Stimulated activated CD4-positive, alpha-beta T cell treated with anti-CD3 and anti-CD28 coated beads, Interleukin-15, amount 100 ng/mL, for 24 hours (primary cell): ENCODE measurements around the gene CCDC138.

ENCODE experiments used
- DNase-seq: peaks from one replicate; pipeline ENCODE4 v3.0.0-alpha.2; 2020

The CCDC138 gene

DNA sequence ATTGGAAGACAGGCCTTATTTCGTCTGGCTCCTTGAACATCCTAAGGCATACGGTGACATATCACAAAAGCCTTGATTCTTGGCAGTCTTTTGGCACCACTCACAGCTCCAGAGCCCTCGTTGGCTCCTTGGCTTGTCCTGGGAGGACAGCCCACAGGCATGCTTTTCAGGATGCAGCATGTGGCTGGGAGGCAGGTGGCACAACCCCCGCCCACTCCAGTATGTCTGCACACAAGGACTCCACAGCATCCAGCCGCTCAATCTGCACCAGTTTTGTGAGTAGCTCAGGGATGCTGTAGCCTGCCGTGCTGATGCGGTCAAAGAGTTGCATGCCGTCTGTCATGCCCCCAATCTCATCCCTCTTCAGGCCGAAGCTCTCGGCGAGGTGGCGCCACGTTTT lies 110.2 kb downstream of the CCDC138 start:
- DNase-seq = no peak

GRCh38 chr2:108898315-108899082 lies 111.9 kb downstream of the CCDC138 start:
- DNase-seq = no peak

DNA sequence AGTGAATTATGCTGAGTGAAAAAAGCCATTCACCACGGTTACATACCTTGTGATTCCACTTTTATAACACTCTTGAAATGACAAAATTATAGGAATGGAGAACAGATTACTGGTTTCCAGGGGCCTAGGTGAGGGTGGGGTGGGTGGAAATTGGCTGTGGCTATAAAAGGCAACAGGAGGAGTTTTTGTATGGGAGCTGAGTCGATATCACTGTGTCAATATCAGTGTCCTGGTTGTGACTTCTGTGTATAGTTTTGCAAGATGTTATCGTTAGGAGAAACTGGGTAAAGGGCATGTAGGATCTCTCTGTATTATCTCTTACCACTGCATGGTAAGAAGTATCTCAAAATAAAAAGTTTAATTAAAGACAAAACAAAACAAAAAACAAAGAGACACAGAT lies 118.1 kb downstream of the CCDC138 start:
- DNase-seq = no peak

DNA sequence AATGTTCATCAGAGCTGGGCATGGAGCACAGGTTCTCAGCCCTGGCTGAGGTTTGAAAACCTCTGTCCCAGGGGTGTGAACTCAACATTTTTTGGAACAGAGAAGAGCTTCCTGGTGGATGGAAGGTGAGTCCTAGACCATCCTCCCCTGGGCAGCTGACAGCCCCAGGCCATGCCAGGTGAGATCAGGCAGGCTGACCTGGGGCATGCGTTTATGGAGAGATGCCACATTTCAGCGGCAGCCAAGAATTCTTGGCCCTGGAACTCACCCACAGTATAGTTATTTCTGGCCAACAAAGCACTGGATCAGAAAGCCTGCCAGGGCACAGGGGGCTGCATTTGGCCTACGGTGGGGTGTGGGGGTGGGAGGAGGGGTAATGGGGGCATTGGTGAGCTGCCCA lies 118.6 kb downstream of the CCDC138 start:
- DNase-seq = no peak

DNA sequence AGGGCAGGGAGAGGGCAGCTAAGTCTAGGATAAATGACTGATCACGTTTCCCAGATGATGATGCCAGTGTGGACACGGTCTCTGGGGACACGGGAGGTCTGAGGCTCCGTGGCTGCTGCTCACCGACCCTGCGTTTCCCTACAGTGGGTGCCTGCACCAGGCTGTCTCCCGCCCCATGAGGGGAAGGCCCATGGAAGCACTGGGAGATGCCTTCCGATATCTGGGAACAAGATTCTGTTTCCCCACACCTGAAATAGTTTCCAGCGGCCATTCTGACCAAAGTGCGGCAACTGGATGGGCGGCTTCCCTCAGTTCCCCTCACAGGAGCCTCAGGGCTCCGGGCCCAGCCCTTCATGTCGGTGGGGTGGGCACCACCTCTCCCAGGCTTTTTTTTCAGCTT lies 119.3 kb downstream of the CCDC138 start:
- DNase-seq = no peak

GRCh38 chr2:108906403-108907077 lies 120.0 kb downstream of the CCDC138 start:
- DNase-seq = no peak

GRCh38 chr2:108907822-108908712 lies 121.5 kb downstream of the CCDC138 start:
- no peak for DNase-seq

- DNase-seq = no peak
Observed at GRCh38 chr2:108908713-108909070, 122.1 kb downstream of the CCDC138 start.

- no peak for DNase-seq
Observed at GRCh38 chr2:108909275-108909823, 122.8 kb downstream of the CCDC138 start.

DNA sequence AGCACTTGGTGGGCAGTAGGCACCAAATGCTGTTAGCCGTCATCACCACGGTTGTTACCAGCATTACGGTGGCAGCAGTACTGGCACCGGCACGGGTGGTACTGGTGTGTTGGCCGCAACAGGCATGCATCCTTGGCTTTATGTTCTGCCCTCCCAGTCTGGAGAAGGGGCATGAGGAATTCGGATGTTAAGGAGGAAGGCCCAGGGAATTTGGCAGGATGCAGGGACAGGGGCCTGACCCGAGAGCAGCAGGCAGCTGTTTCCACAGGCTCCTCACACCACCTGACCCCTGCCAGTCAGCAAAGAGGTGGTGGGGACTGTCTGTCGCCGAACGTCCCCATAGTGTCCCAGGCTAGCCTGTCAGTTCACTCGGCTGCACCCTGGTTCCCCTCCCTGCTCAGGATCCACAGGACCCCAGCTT lies 123.5 kb downstream of the CCDC138 start:
- DNase-seq = no peak

DNA sequence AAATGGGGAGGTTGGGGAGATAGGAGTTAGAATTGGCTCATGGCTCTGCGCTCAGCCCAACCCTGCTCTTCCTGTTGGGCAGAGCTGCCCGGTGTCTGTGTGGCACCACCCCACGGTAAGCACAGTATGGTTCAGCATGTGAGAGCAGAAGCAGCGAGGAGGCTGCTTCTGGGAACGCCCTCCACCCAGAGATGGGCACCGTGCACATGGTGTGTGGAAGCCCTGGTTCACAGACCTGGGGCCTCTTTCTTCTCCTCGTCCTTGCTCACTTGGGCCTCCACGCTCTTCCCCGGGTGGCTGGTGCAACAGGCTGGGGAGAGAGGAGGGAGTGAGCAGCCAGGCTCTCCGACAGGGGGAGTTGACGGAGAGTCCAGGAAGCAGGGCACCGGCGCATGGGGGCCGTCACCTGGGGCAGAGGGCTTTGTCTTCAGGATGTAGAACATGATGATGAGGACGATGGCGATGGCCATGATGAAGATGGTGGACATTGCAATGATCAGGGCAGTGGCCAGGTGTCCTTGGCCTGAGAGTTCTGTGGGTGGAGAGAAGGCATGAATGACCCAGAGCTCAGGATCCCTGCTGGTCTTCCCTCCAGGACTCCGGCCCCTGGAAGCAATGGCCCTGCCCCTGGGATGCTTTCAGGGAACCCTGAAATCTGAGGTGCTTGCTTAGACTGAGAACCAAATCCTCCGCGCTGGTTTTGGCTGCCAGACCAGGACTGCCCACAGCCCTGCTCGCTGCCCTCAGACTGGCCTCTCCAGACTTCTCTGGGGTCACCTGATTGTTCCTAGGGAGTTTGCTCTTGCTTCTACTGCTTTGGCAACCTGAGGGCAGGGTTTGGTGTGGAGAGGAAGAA lies 124.2 kb downstream of the CCDC138 start:
- no peak for DNase-seq

- no peak for DNase-seq
Observed at GRCh38 chr2:108911401-108911800, 124.8 kb downstream of the CCDC138 start.

- DNase-seq = no peak
Observed at GRCh38 chr2:108911807-108912628, 125.4 kb downstream of the CCDC138 start.

DNA sequence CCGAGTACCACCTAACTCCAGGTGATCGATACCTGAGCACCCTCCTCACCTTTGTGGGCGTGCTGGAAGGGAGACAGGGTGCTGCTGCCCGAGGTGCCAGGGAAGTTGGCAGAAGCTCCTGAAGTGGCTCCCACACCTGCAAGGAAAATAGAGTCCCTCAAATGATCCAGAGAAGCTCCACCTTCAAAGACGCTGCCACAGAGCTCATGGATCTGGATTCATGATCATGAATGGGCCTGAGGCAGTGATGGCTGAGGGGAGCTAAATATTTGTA lies 126.0 kb downstream of the CCDC138 start:
- no peak for DNase-seq

GRCh38 chr2:108916122-108916795 lies 129.7 kb downstream of the CCDC138 start:
- DNase-seq = no peak

- DNase-seq = no peak
Observed at GRCh38 chr2:108916796-108917421, 130.3 kb downstream of the CCDC138 start.

DNA sequence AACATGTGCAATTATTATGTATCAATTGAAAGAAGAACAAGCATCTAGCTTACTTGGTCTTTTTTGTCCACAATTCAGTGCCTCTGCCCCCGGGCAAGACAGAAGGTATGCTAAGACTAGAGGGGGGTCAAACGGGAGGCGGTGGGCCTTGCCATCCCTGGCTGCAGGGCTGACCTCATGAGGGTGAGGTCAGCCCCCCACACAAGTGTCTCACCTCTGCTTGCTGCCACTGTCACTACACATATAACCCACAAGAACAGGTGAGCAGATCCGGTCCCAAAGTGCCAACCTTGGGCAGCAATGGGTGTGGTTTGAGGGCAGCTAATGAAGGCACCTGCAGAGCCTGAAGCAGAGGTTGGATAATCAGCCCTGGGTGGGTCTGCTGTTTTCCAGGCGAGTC lies 131.0 kb downstream of the CCDC138 start:
- no peak for DNase-seq

GRCh38 chr2:108918156-108918874 lies 131.7 kb downstream of the CCDC138 start:
- no peak for DNase-seq

DNA sequence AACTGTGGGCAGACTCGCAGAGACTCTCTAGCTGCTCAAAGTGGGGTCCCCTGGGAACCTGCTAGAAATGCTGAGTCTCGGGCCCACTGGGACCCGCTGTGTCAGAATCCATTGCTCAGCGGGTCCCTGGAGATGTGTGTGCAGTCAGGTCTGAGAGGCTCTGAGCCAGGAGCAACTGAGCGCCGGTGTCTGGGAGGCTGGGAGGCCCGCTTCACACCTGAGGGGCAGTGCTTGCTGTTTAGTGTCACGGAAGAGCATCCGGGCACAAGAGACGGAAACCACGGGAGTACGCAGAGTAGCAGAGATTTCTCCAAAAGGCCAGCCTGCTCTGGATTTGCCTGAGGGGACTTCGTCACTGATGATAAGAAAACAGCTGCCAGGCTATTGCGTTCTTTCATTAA lies 132.4 kb downstream of the CCDC138 start:
- no peak for DNase-seq
